GM19468 (cell line): Measurements from ENCODE around the gene BARX2.

Experiments used
- ATAC-seq: cut with Tn5 transposase; IDR thresholded peaks from one replicate; pipeline ENCODE4 v1.9.1; 2021; ENCODE audit warnings: mild to moderate bottlenecking, moderate library complexity, moderate number of reproducible peaks; ENCODE audit not compliant: unreplicated experiment; ENCODE audit errors: extremely low read depth

Gene BARX2

GRCh38 chr11:129394709-129395108, 19.1 kb downstream of the BARX2 start:
- ATAC-seq: no peak

- ATAC-seq: no peak
Measured at GRCh38 chr11:129395432-129395831, 19.8 kb downstream of the BARX2 start.

GRCh38 chr11:129395883-129396282, 20.2 kb downstream of the BARX2 start:
- no peak for ATAC-seq

- no peak for ATAC-seq
Measured at GRCh38 chr11:129396454-129396853, 20.8 kb downstream of the BARX2 start.

GRCh38 chr11:129402206-129403171, 26.8 kb downstream of the BARX2 start:
- no peak for ATAC-seq

GRCh38 chr11:129404731-129405130, 29.1 kb downstream of the BARX2 start:
- ATAC-seq: no peak

GRCh38 chr11:129408865-129409444, 33.3 kb downstream of the BARX2 start:
- no peak for ATAC-seq

GRCh38 chr11:129410395-129410960, 34.8 kb downstream of the BARX2 start:
- no peak for ATAC-seq

GRCh38 chr11:129412494-129412893, 36.8 kb downstream of the BARX2 start:
- ATAC-seq: no peak

- no peak for ATAC-seq
Measured at GRCh38 chr11:129414144-129414872, 38.7 kb downstream of the BARX2 start.

- ATAC-seq: no peak
Measured at GRCh38 chr11:129416080-129416820, 40.6 kb downstream of the BARX2 start.

- no peak for ATAC-seq
Measured at GRCh38 chr11:129417458-129417857, 41.8 kb downstream of the BARX2 start.

- no peak for ATAC-seq
Measured at GRCh38 chr11:129418039-129418438, 42.4 kb downstream of the BARX2 start.

- no peak for ATAC-seq
Measured at GRCh38 chr11:129419386-129419785, 43.7 kb downstream of the BARX2 start.

- no peak for ATAC-seq
Measured at GRCh38 chr11:129423426-129423825, 47.8 kb downstream of the BARX2 start.

GRCh38 chr11:129425214-129425613, 49.6 kb downstream of the BARX2 start:
- no peak for ATAC-seq

- no peak for ATAC-seq
Measured at GRCh38 chr11:129426038-129426437, 50.4 kb downstream of the BARX2 start.

GRCh38 chr11:129426776-129427175, 51.1 kb downstream of the BARX2 start:
- ATAC-seq: no peak

- no peak for ATAC-seq
Measured at GRCh38 chr11:129427376-129427775, 51.7 kb downstream of the BARX2 start.
